Natural killer cell (primary cell): ENCODE results near the gene MARK4. TPM values are rescaled to one million over a fixed set of nuclear protein-coding genes. Genes with fewer than 3 reads are reported as not detected.

Source experiments
- ATAC-seq, 3 donors: fragments of 150-1000 bp in 2 of 3; fragments of 200-7000 bp in 1 of 3; cut with Tn5 transposase; 1 replicate in 1 of 3; 2 replicates in 2 of 3; pipeline ENCODE4 v1.10.0; 2021; ENCODE audit warnings: mild to moderate bottlenecking in 2 of 3, moderate library complexity in 2 of 3
- DNase-seq, 2 donors: peaks; one replicate each; pipeline versions ENCODE4 v3.0.0 to v3.0.0-alpha.2; 2013 to 2021; ENCODE audit warnings: mixed read lengths in 1 of 2
- H3K27ac ChIP-seq: one replicate; pipeline ENCODE4 v1.5.1; 2013; ENCODE audit warnings: mild to moderate bottlenecking, low read length
- H3K27me3 ChIP-seq: one replicate; pipeline ENCODE4 v1.6.1; 2013; ENCODE audit warnings: low read length; ENCODE audit not compliant: control insufficient read depth, insufficient read depth
- H3K36me3 ChIP-seq: one replicate; pipeline ENCODE4 v1.6.1; 2013; ENCODE audit warnings: low read length; ENCODE audit not compliant: control insufficient read depth, insufficient read depth
- H3K4me1 ChIP-seq: one replicate; pipeline ENCODE4 v1.6.1; 2013; ENCODE audit warnings: low read length; ENCODE audit not compliant: control insufficient read depth, insufficient read depth
- H3K4me3 ChIP-seq: one replicate; pipeline ENCODE4 v1.5.1; 2013; ENCODE audit warnings: low read length
- H3K9me3 ChIP-seq: one replicate; pipeline ENCODE4 v1.6.1; 2013; ENCODE audit warnings: low read length; ENCODE audit not compliant: control insufficient read depth, insufficient read depth
- H3K27ac Mint-ChIP-seq, 2 donors: one replicate each; pipeline ENCODE4 v1.8.0; 2022; ENCODE audit warnings: mild to moderate bottlenecking in 2 of 2, mixed read lengths in 2 of 2, moderate library complexity in 1 of 2
- H3K27me3 Mint-ChIP-seq, 2 donors: one replicate each; pipeline ENCODE4 v1.8.0; 2022; ENCODE audit warnings: low read depth in 2 of 2, mixed read lengths in 2 of 2
- H3K36me3 Mint-ChIP-seq: one replicate; pipeline ENCODE4 v1.8.0; 2022; ENCODE audit warnings: mixed read lengths
- H3K4me1 Mint-ChIP-seq, 2 donors: one replicate each; pipeline ENCODE4 v1.8.0; 2022; ENCODE audit warnings: mixed read lengths in 2 of 2
- H3K4me3 Mint-ChIP-seq: one replicate; pipeline ENCODE4 v1.8.0; 2022; ENCODE audit warnings: mild to moderate bottlenecking, moderate library complexity, mixed read lengths
- H3K9me3 Mint-ChIP-seq, 2 donors: one replicate each; pipeline ENCODE4 v1.8.0; 2022; ENCODE audit warnings: mixed read lengths in 2 of 2
- WGBS: methylation state at CpG from one replicate; pipeline ENCODE4 v1.1.7; 2013; ENCODE audit warnings: missing lambda C conversion rate; ENCODE audit not compliant: insufficient coverage; 5-methylcytosine and 5-hydroxymethylcytosine counted together
- intact Hi-C: fragments of 100-400 bp; cut with micrococcal nuclease; formaldehyde crosslinking; loops from one replicate; pipeline ENCODE4 v1.14.2; 2022
- total RNA-seq, 4 donors: library from RNA; stranded (reverse); fragments of 120-200 nt in 1 of 4; gene quantifications; one replicate each; pipeline versions ENCODE4 v1.2.3 to v1.2.4, GENCODE V29; 2013 to 2022
- TF ChIP-seq, protein P1 (sequence below): fragments of 200-600 bp; IDR thresholded peaks from one replicate; pipeline ENCODE4 v1.8.0; 2022; ENCODE audit warnings: antibody characterized with exemption

Gene MARK4
- total RNA-seq, 3 donors from 2014 or later (not counting 1 experiment from before 2014, with no cell fraction given): 50.4 to 53.6 (median 51.4) TPM

DNA sequence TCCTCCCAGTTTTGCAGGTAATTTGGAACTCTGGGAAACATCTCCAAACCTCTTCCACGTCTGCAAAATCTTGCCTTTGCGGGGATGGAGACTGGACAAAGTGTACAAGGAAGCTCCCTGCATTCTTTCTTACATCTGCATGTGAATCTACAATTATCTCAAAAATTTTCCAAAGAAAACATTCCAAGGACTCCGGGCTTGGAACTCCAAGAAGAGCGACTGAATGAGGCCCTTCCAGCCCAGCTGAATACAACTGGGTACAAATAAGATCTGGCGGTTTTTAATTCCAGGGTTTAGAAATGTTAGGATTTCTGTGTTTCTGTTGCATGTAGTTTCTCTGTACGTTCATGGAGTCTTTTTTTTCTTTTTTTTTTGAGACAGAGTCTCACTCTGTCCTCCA lies 34.4 kb upstream of the MARK4 start:
- ATAC-seq (no peak), DNase-seq (no peak)
- Histone ChIP-seq H3K36me3 (no peaks in the 10 kb centered on the region), H3K4me1 (peaks cover 10% of the 10 kb centered on the region), H3K4me3 (no peak overlapping the region), H3K27ac (no peak overlapping the region), H3K9me3 (no peaks in the 10 kb centered on the region), H3K27me3 (peaks cover 19% of the 10 kb centered on the region)
- WGBS: 82% methylated on average over 6 of the region's 6 CpGs
- Mint-ChIP-seq H3K4me3 (no peak overlapping the region), H3K9me3 (no peaks in the 10 kb centered on the region), H3K27me3 (peaks cover 0 to 11% of the 10 kb centered on the region in 2 donors), H3K27ac (no peak overlapping the region), H3K36me3 (no peaks in the 10 kb centered on the region), H3K4me1 (peaks cover 8 to 13% of the 10 kb centered on the region in 2 donors)
- intact Hi-C loops: no loop called here
- TF ChIP-seq, protein P1, sequence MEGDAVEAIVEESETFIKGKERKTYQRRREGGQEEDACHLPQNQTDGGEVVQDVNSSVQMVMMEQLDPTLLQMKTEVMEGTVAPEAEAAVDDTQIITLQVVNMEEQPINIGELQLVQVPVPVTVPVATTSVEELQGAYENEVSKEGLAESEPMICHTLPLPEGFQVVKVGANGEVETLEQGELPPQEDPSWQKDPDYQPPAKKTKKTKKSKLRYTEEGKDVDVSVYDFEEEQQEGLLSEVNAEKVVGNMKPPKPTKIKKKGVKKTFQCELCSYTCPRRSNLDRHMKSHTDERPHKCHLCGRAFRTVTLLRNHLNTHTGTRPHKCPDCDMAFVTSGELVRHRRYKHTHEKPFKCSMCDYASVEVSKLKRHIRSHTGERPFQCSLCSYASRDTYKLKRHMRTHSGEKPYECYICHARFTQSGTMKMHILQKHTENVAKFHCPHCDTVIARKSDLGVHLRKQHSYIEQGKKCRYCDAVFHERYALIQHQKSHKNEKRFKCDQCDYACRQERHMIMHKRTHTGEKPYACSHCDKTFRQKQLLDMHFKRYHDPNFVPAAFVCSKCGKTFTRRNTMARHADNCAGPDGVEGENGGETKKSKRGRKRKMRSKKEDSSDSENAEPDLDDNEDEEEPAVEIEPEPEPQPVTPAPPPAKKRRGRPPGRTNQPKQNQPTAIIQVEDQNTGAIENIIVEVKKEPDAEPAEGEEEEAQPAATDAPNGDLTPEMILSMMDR: no peak

DNA sequence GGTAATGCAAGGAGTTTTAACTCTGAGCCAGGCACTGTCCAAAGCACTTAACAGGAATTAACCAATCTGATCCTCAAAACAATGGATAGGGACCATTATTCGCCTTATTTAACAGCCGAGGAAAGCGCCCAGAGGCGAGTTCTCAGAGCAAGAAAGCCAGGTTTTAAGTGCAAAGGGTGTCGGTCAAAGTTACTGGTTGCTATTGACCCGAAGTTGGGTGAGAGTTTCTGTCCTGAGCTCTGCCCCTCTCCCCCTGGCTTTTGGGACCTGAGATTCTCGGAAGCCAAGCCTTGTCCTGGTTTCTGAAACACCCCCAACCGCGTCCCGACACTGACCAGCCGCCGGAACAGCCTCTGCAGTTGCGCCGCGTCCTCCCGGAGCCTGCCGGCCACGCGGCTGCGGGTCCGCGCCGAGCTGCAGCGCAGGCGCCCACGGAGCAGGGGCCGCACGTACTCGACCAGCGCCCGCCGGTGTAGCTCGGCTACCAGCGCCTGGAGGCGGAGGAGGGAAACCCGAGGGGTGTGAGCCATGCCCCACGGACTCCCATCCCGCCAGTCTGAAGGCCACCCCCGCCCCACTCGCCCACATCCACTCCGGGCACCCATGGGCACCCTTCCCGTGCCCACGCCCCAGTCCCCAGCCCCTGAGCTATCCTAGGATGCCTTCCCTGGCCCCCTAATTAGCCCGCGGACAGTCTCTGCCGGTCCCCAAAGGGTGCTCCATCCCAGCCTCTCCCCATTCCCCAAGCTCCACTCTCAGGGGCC lies 33.7 kb upstream of the MARK4 start:
- H3K9me3 Mint-ChIP-seq: no peaks in the 10 kb centered on the region
- H3K36me3 ChIP-seq: no peaks in the 10 kb centered on the region
- H3K36me3 Mint-ChIP-seq: no peaks in the 10 kb centered on the region
- no peak overlapping the region for H3K4me3 Mint-ChIP-seq
- H3K27me3 ChIP-seq: peaks cover 15% of the 10 kb centered on the region
- TF ChIP-seq, protein P1: no peak
- H3K9me3 ChIP-seq: no peaks in the 10 kb centered on the region
- H3K27ac ChIP-seq: no peak overlapping the region
- H3K4me1 ChIP-seq: peaks cover 10% of the 10 kb centered on the region
- peaks cover 0 to 13% of the 10 kb centered on the region in 2 donors for H3K27me3 Mint-ChIP-seq
- no peak overlapping the region for H3K4me3 ChIP-seq
- 31% methylated on average over 46 of the region's 46 CpGs for WGBS
- H3K4me1 Mint-ChIP-seq: peaks cover 8 to 13% of the 10 kb centered on the region in 2 donors
- H3K27ac Mint-ChIP-seq: no peak overlapping the region
- DNase-seq (no peak), ATAC-seq (no peak)
- intact Hi-C loops: no loop called here

DNA sequence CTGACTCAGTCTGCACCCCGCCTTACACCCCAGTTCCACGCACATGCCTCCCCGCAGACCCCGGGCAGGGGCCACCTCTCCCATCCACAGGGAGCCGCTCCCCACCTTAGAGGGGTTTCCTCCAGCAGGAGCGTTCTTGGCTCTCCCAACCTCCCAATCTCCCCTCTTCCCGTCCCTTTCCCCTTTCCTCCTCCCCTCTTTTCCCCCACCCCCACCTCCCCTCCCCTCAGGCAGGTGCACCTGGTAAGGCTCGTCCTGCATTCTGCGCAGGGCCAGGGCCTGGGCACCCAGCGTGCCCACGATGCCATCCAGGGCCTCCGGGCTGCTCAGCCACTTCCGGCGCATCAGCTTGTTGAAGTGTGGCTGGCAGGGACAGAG lies 33.1 kb upstream of the MARK4 start:
- ATAC-seq (no peak), DNase-seq (no peak)
- no peak overlapping the region for H3K27ac Mint-ChIP-seq
- peaks cover 0 to 15% of the 10 kb centered on the region in 2 donors for H3K27me3 Mint-ChIP-seq
- WGBS: 77% methylated on average over 14 of the region's 14 CpGs
- H3K4me3 Mint-ChIP-seq: no peak overlapping the region
- Histone ChIP-seq H3K4me1 (peaks cover 10% of the 10 kb centered on the region), H3K36me3 (no peaks in the 10 kb centered on the region), H3K9me3 (no peaks in the 10 kb centered on the region), H3K27ac (no peak overlapping the region), H3K4me3 (no peak overlapping the region), H3K27me3 (peaks cover 15% of the 10 kb centered on the region)
- TF ChIP-seq, protein P1: no peak
- peaks cover 8 to 13% of the 10 kb centered on the region in 2 donors for H3K4me1 Mint-ChIP-seq
- intact Hi-C loops: no loop called here
- no peaks in the 10 kb centered on the region for H3K9me3 Mint-ChIP-seq
- H3K36me3 Mint-ChIP-seq: no peaks in the 10 kb centered on the region

DNA sequence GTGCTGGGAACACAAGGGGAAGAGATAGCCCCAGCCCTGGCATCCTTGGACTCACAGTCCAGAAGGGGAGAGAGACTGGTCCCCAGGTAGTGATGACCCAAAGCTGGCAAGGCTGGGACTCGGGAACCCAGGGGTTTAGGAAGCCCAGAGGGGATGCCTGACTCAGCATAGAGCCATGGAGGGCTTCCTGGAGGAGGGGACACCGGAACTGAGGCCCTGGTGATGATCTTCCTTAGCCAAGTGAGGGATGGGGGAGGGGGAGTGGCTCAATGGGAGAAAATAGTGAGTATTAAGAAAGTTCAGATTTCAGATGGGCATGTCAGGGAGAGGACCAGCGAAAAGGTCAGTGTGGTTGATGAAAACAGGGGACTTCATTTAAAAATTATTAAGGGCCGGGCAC lies 32.6 kb upstream of the MARK4 start:
- TF ChIP-seq, protein P1: no peak
- DNase-seq (no peak), ATAC-seq (no peak)
- Histone ChIP-seq H3K4me3 (no peak overlapping the region), H3K4me1 (peaks cover 10% of the 10 kb centered on the region), H3K27me3 (peaks cover 15% of the 10 kb centered on the region), H3K9me3 (no peaks in the 10 kb centered on the region), H3K27ac (no peak overlapping the region), H3K36me3 (no peaks in the 10 kb centered on the region)
- intact Hi-C loops: no loop called here
- Mint-ChIP-seq H3K4me1 (peaks cover 8 to 13% of the 10 kb centered on the region in 2 donors), H3K9me3 (no peaks in the 10 kb centered on the region), H3K4me3 (no peak overlapping the region), H3K36me3 (no peaks in the 10 kb centered on the region), H3K27ac (no peak overlapping the region), H3K27me3 (peaks cover 0 to 15% of the 10 kb centered on the region in 2 donors)
- 67% methylated on average over 4 of the region's 4 CpGs for WGBS
